CD4-positive, alpha-beta T cell (primary cell): ENCODE data around the gene CRYBG1. TPM values are rescaled to one million over a fixed set of nuclear protein-coding genes. Genes with fewer than 3 reads are reported as not detected.

Experiments used
- ATAC-seq: fragments of 200-7000 bp; cut with Tn5 transposase; one replicate; pipeline ENCODE4 v1.10.0; 2022; ENCODE audit warnings: mild to moderate bottlenecking; ENCODE audit not compliant: poor library complexity
- CTCF ChIA-PET: fragments of 350-600 bp; sonication (Branson Sonifier 250); formaldehyde crosslinking; loops from one replicate; lab custom pipeline; 2021; ENCODE audit warnings: antibody characterized with exemption, inconsistent platforms; lab: Charles Lee
- POLR2A ChIA-PET: fragments of 350-600 bp; sonication (Branson Sonifier 250); formaldehyde crosslinking; loops from one replicate; lab custom pipeline; 2021; ENCODE audit warnings: antibody characterized with exemption, inconsistent platforms; lab: Charles Lee
- DNase-seq, 14 experiments: peaks; one replicate each; pipeline ENCODE4 v3.0.0-alpha.2; 2013 to 2020; ENCODE audit warnings: mixed read lengths in 2 of 14
- H3K27ac ChIP-seq, 2 donors: one replicate each; pipeline versions ENCODE4 v1.5.1 to v1.7.0; 2013; ENCODE audit warnings: low read length in 2 of 2, low read depth in 1 of 2, mild to moderate bottlenecking in 1 of 2
- H3K27me3 ChIP-seq, 2 experiments: 1 replicate in 1 of 2; 2 replicates in 1 of 2; pipeline versions ENCODE4 v1.6.1 to v1.7.0; 2013; ENCODE audit warnings: low read length in 2 of 2, control low read depth in 1 of 2, mild to moderate bottlenecking in 1 of 2, moderate library complexity in 1 of 2; ENCODE audit not compliant: insufficient read depth in 2 of 2, control insufficient read depth in 1 of 2
- H3K36me3 ChIP-seq: one replicate; pipeline ENCODE4 v1.6.1; 2013; ENCODE audit warnings: low read length, control low read depth; ENCODE audit not compliant: insufficient read depth
- H3K4me1 ChIP-seq: one replicate; pipeline ENCODE4 v1.6.1; 2013; ENCODE audit warnings: low read length, control low read depth; ENCODE audit not compliant: insufficient read depth
- H3K4me3 ChIP-seq: one replicate; pipeline ENCODE4 v1.5.1; 2013; ENCODE audit warnings: mild to moderate bottlenecking, low read length, moderate library complexity
- H3K9me3 ChIP-seq, 2 experiments: 1 replicate in 1 of 2; 2 replicates in 1 of 2; pipeline versions ENCODE4 v1.6.1 to v1.7.0; 2013; ENCODE audit warnings: low read length in 2 of 2, mild to moderate bottlenecking in 2 of 2, control low read depth in 1 of 2, moderate library complexity in 1 of 2; ENCODE audit not compliant: control insufficient read depth in 1 of 2, insufficient read depth in 1 of 2
- H3K27ac Mint-ChIP-seq: one replicate; pipeline ENCODE4 v1.8.0; 2020; ENCODE audit warnings: mixed read lengths
- H3K27me3 Mint-ChIP-seq: one replicate; pipeline ENCODE4 v1.8.0; 2021; ENCODE audit warnings: mixed read lengths
- H3K36me3 Mint-ChIP-seq: one replicate; pipeline ENCODE4 v1.8.0; 2021; ENCODE audit warnings: low read depth, mixed read lengths
- H3K4me1 Mint-ChIP-seq: one replicate; pipeline ENCODE4 v1.8.0; 2021; ENCODE audit warnings: low read depth, mixed read lengths
- H3K4me3 Mint-ChIP-seq: one replicate; pipeline ENCODE4 v1.8.0; 2020; ENCODE audit warnings: mild to moderate bottlenecking, mixed read lengths
- H3K9me3 Mint-ChIP-seq: one replicate; pipeline ENCODE4 v1.8.0; 2020; ENCODE audit warnings: mixed read lengths
- intact Hi-C, 2 experiments: fragments of 100-400 bp; cut with DNase I in 1 of 2; cut with micrococcal nuclease in 1 of 2; formaldehyde crosslinking; loops; one replicate each; pipeline versions ENCODE4 v1.15.1 to v1.9.0; 2023 to 2025; cut with DNase I, micrococcal nuclease
- total RNA-seq, 174 experiments: library from RNA in 2 of 174; stranded (reverse) in 2 of 174; gene quantifications; one replicate each; pipeline ENCODE4 v1.2.3 and lab custom pipeline; 2021 to 2026
- TF ChIP-seq, protein P1 (sequence below): fragments of 200-600 bp; IDR thresholded peaks from one replicate; pipeline ENCODE4 v1.8.0; 2022; ENCODE audit warnings: antibody characterized with exemption, mild to moderate bottlenecking

CRYBG1 gene
- total RNA-seq, 2 experiments from 2014 or later: 58.5 to 59.4 TPM

DNA sequence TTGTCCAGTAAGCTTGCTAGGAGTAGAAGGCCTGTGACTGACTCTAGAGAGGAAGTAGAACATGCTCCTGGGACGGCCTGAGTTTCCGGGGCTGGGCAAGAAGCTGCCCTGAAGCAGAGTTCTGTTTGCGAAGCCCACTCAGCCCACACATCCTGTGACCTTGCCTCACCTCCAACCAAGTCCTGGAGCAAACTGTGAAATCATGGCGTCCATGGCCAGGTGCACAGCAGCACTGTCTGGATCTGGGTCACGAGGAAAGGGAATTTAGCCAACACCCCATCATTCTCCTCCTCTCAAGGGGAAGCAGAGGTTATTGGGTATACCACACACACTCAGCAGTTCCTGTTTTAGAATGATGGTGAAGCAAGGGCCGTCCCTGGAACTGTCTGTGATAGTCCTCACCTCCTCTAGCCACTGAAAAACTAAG, 87.5 kb downstream of the CRYBG1 start:
- no peak overlapping the region for H3K27ac ChIP-seq
- H3K4me1 Mint-ChIP-seq: peaks cover 15% of the 10 kb centered on the region
- H3K27me3 Mint-ChIP-seq: peaks cover 8% of the 10 kb centered on the region
- ChIA-PET CTCF (interaction anchor here (3.9 kb wide), 1 partner anchor 118 kb away, joined by 32 read pairs; no protein-coding TSS in a partner anchor), POLR2A (interaction anchor here (0.7 to 1.1 kb wide), 3 partner anchors 64 to 113 kb away, joined by 3 read pairs; no protein-coding TSS in a partner anchor)
- peak in 8 of 14 experiments; percentile 1 to 46 (median 26) for DNase-seq
- H3K36me3 ChIP-seq: no peaks in the 10 kb centered on the region
- no peak overlapping the region for H3K4me3 ChIP-seq
- intact Hi-C loops: loop anchor here (1.0 to 5.0 kb wide), 5 partner anchors 61 to 666 kb away; no protein-coding TSS in a partner anchor
- ATAC-seq: peak; percentile 37
- no peak overlapping the region for H3K4me3 Mint-ChIP-seq
- no peaks in the 10 kb centered on the region for H3K9me3 Mint-ChIP-seq
- TF ChIP-seq, protein P1, sequence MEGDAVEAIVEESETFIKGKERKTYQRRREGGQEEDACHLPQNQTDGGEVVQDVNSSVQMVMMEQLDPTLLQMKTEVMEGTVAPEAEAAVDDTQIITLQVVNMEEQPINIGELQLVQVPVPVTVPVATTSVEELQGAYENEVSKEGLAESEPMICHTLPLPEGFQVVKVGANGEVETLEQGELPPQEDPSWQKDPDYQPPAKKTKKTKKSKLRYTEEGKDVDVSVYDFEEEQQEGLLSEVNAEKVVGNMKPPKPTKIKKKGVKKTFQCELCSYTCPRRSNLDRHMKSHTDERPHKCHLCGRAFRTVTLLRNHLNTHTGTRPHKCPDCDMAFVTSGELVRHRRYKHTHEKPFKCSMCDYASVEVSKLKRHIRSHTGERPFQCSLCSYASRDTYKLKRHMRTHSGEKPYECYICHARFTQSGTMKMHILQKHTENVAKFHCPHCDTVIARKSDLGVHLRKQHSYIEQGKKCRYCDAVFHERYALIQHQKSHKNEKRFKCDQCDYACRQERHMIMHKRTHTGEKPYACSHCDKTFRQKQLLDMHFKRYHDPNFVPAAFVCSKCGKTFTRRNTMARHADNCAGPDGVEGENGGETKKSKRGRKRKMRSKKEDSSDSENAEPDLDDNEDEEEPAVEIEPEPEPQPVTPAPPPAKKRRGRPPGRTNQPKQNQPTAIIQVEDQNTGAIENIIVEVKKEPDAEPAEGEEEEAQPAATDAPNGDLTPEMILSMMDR: no peak
- no peaks in the 10 kb centered on the region for H3K36me3 Mint-ChIP-seq
- H3K9me3 ChIP-seq: no peaks in the 10 kb centered on the region
- peaks cover 9% of the 10 kb centered on the region for H3K4me1 ChIP-seq
- H3K27ac Mint-ChIP-seq: peak overlapping the region; percentile 24
- H3K27me3 ChIP-seq: peaks cover 0 to 8% of the 10 kb centered on the region in 2 experiments

- Histone ChIP-seq H3K4me3 (no peak overlapping the region), H3K27ac (no peak overlapping the region), H3K36me3 (no peaks in the 10 kb centered on the region), H3K9me3 (no peaks in the 10 kb centered on the region), H3K27me3 (no peaks in the 10 kb centered on the region), H3K4me1 (peaks cover 9% of the 10 kb centered on the region)
- ATAC-seq (no peak), DNase-seq (no peak)
- peaks cover 15% of the 10 kb centered on the region for H3K4me1 Mint-ChIP-seq
- CTCF ChIA-PET: no interaction called here
- TF ChIP-seq, protein P1: no peak
- intact Hi-C loops: no loop called here
- H3K4me3 Mint-ChIP-seq: no peak overlapping the region
- no peaks in the 10 kb centered on the region for H3K9me3 Mint-ChIP-seq
- no peak overlapping the region for H3K27ac Mint-ChIP-seq
- POLR2A ChIA-PET: no interaction called here
- no peaks in the 10 kb centered on the region for H3K36me3 Mint-ChIP-seq
- H3K27me3 Mint-ChIP-seq: no peaks in the 10 kb centered on the region
These were observed 90.1 kb downstream of the CRYBG1 start for GRCh38 chr6:106450653-106451052.

- Mint-ChIP-seq H3K4me1 (peaks cover 15% of the 10 kb centered on the region), H3K4me3 (no peak overlapping the region), H3K36me3 (no peaks in the 10 kb centered on the region), H3K9me3 (no peaks in the 10 kb centered on the region), H3K27ac (no peak overlapping the region), H3K27me3 (no peaks in the 10 kb centered on the region)
- Histone ChIP-seq H3K27ac (no peak overlapping the region), H3K4me3 (no peak overlapping the region), H3K4me1 (peaks cover 9% of the 10 kb centered on the region), H3K27me3 (no peaks in the 10 kb centered on the region), H3K36me3 (no peaks in the 10 kb centered on the region), H3K9me3 (no peaks in the 10 kb centered on the region)
- intact Hi-C loops: no loop called here
- TF ChIP-seq, protein P1: no peak
- ATAC-seq (no peak), DNase-seq (no peak)
- ChIA-PET CTCF (interaction anchor here (0.7 to 2.3 kb wide), 3 partner anchors 88 to 164 kb away, joined by 3 to 7 read pairs (median 4); no protein-coding TSS in a partner anchor), POLR2A (no interaction called here)
These were observed 90.9 kb downstream of the CRYBG1 start for GRCh38 chr6:106451439-106451838.
